GM23248 (cell line): ENCODE data around the gene SCMH1.

Experiments
- EZH2 ChIP-seq: fragments of 200-600 bp; sonication (generic); IDR thresholded peaks from 2 replicates; pipeline ENCODE4 v1.6.1; 2018; ENCODE audit warnings: antibody characterized with exemption, mild to moderate bottlenecking; ENCODE audit not compliant: insufficient read depth, poor library complexity, severe bottlenecking
- EZH2phosphoT487 ChIP-seq: fragments of 200-600 bp; sonication (generic); IDR thresholded peaks from 2 replicates; pipeline ENCODE4 v1.6.1; 2018; ENCODE audit warnings: antibody characterized with exemption, moderate library complexity, mild to moderate bottlenecking, low read depth; ENCODE audit not compliant: insufficient read depth

- TF ChIP-seq EZH2 (no peak), EZH2phosphoT487 (no peak)
These were observed 120.0 kb downstream of the SCMH1 start for GRCh38 chr1:41122148-41122547.
